GM18861 (cell line): ENCODE data around the gene CFAP251.
"Not testable (repeated sequence)": the region's sequence is repeated elsewhere in the genome, so short reads cannot be mapped to it uniquely, and the experiment has no call there.

Experiments used
- ATAC-seq: cut with Tn5 transposase; IDR thresholded peaks from one replicate; pipeline ENCODE4 v1.9.1; 2021; ENCODE audit not compliant: unreplicated experiment

The CFAP251 gene

GRCh38 chr12:121908702-121909101 is 9.7 kb upstream of the CFAP251 start:
- no peak for ATAC-seq

DNA sequence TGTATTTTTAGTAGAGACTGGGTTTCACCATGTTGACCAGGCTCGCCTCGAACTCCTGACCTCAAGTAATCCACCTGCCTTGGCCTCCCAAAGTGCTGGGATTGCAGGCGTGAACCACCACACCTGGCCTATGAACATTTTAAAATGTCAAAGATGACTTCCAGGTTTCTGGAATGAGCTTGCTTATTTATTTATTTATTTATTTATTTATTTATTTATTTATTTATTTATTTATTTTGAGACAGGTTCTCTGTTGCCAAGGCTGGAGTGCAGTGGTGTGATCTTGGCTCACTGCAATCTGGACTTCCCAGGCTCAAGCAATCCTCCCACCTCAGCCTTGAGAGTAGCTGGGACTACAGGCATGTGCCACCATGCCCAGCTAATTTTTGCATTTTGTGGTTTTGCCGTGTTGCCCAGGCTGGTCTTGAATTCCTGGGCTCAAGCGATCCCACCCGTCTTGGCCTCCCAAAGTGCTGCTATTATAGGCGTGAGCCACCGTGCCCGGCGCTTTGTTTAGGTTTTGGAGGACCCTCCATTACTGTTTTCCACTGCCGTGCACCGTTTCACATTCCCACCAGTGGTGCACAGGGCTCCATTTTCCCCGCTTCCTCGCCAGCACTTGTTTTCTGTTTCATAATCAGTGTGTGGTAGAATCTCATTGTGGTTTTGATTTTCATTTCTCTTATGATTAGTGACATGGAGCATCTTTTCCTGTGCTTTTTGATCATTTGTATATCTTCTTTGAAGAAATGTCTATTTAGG is 6.4 kb upstream of the CFAP251 start:
- no peak for ATAC-seq

GRCh38 chr12:121915841-121916321 is 2.5 kb upstream of the CFAP251 start:
- ATAC-seq = no peak

DNA sequence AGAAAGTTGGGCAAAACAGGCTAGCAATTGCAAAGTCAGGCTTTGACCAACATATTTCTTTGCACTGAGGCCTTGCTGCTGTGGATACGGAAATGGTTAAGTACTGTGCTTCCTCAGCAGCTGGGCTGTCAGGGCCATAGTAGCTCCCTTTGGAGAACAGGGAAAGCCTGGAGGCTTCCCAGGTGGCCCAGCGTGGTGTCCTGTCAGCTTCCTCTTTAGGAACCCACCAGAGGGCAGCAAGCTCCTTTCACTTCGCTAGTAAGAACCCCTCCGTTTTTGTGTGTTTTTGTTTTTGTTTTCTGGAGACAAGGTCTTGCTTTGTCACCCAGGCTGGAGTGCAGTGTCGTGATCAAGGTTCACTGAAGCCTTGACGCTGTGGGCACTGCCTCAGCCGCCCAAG is 1.7 kb upstream of the CFAP251 start:
- no peak for ATAC-seq

DNA sequence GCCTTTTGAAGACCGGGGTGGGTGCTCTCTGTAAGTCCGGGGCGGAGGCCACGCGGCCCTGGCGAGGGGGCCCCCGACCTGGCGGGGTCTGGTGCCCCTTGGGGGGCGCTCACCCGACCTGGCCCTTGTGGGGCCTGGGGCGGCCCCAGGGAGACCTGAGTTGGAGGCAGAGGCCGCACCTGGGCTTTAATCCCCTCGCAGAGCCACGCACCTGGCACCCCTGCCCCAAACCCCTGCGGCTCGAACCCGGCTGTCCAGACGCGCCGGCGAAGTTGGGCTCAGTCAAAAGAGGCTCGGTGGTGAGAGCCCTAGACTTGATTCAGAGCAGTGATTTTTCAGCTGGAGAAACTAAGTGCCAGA is 267 bp downstream of the CFAP251 start:
- ATAC-seq = peak; percentile 10

GRCh38 chr12:121921066-121921465 is 2.7 kb downstream of the CFAP251 start:
- ATAC-seq = no peak

- no peak for ATAC-seq
Observed at GRCh38 chr12:121925358-121925695, 6.9 kb downstream of the CFAP251 start.

- no peak for ATAC-seq
Observed at GRCh38 chr12:121926874-121927706, 8.7 kb downstream of the CFAP251 start.

- no peak for ATAC-seq
Observed at GRCh38 chr12:121927813-121928212, 9.4 kb downstream of the CFAP251 start.

- ATAC-seq = not testable (repeated sequence)
Observed at GRCh38 chr12:121929545-121929944, 11.2 kb downstream of the CFAP251 start.

- ATAC-seq = no peak
Observed at GRCh38 chr12:121930862-121931261, 12.5 kb downstream of the CFAP251 start.

GRCh38 chr12:121932176-121932536 is 13.8 kb downstream of the CFAP251 start:
- no peak for ATAC-seq

DNA sequence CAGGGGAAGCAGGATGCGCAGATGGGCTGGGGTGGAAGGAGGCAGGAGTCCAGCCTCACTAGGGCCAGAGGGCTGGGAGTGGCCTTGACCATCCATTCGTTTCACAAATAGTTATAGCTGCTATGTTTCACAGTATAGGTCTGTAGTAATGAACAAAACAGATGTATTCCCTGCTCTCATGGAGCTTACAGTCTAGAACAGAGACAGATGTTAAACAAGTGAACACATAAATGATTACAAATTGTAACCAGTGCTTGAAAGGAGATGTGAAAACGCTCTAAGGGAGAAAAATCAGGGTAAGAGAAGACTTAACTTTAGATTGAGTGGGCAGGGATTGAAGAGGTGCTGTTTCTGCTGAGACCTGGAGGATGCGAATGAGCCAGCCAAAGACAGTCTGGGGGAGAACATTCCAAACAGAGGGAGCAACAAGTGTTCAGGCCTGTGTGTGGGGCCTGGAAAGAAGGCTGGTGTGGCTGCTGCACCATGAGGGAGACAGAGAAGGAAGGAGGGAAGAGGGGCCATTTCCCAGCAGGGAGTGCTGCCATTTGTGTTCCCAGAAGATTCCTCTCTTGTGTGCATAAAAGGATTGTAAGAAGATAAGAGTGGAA is 14.6 kb downstream of the CFAP251 start:
- ATAC-seq = no peak

- ATAC-seq = no peak
Observed at GRCh38 chr12:121933522-121934308, 15.3 kb downstream of the CFAP251 start.

DNA sequence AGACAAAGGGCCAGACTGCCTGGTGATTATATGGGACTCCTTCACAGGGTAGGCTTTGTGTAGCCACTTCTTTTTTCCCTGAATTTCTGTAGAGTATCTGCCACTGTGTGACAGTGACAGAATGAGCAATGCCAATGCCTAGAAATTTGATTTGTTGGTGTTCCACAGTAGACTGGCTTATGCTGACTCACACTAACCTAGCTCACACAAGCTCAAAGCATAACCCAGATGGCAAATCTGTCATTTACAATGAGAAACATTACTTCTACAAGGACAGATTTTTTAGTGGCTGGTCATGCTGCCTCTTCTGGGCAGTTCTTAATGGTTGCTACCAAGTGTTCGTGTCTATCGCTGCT is 15.9 kb downstream of the CFAP251 start:
- ATAC-seq = no peak

- no peak for ATAC-seq
Observed at GRCh38 chr12:121937654-121938053, 19.3 kb downstream of the CFAP251 start.

DNA sequence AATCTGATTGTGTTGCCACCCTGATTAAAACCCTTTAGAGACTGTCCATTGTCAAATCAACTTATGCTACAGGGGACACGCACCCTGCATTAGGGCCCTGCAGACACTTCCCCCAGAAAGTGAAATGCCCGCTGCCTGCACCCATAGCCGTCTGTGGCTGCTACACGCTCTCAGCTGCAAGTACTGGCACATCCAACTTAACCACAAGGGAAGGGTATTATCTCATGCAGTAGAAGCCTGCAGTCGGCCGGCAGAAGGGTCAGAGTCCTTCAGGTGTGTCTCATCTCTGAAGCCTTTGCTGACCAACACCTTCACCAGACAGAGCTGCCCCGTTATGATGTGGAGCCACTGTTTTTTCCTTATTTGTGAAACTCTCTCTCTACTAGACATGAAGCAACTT is 20.8 kb downstream of the CFAP251 start:
- ATAC-seq = no peak

DNA sequence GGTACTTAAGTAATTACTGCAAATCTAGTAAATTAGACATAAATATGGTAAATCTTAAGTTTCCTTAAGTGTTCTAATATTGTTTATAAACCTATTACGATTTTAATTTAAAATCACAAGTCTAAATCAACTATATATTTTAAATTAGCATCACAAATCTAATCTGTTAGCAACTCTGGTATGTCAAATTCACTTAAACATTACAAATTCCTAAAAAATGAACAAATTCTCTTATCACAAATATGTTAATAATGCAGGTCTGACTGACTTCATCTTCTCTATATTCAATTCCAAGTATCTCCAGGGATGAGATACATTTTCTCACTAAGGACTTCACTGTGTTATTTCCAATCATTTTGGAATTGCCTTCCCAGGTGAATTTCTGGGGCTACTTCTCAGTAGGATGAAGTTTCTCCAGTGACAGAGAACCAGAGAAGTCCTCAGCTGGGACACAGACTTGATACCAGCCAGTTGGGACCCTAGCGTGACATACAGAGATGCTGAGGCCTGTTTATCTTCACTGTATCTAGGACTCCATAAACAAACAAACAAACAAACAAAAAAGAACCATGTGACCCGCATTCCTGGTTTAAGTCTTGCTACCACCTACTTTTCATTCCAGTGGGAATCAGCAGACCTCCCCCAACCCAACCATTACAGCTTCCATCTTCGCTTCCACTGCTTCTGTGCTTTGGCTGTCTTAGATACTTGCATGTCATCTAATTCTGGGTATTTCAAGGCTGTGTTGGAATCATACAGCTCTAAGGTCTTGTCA is 21.8 kb downstream of the CFAP251 start:
- no peak for ATAC-seq

GRCh38 chr12:121942145-121942718 is 23.8 kb downstream of the CFAP251 start:
- ATAC-seq = no peak

GRCh38 chr12:121943926-121944325 is 25.5 kb downstream of the CFAP251 start:
- ATAC-seq = no peak
